Measurements from ENCODE around the gene TMPRSS7. TPM values are rescaled to one million over a fixed set of nuclear protein-coding genes. Genes with fewer than 3 reads are reported as not detected.
"Not testable (repeated sequence)": the region's sequence is repeated elsewhere in the genome, so short reads cannot be mapped to it uniquely, and the experiment has no call there.

TMPRSS7 gene
- total RNA-seq, 1 experiment from 2014 or later: not detected

- no peak overlapping the region for H3K4me3 ChIP-seq (ENCODE audit: low read depth in 2 of 2, low read length in 2 of 2)
- H3K4me1 ChIP-seq (ENCODE audit: control insufficient read depth, insufficient read depth, low read length): no peaks in the 10 kb centered on the region
- POLR2A ChIA-PET: no interaction called here
- no peak for DNase-seq (ENCODE audit: low read depth, low spot score)
- H3K36me3 ChIP-seq (ENCODE audit: control insufficient read depth, insufficient read depth, low read length): no peaks in the 10 kb centered on the region
- H3K27ac ChIP-seq (ENCODE audit: low read length): no peak overlapping the region
- in situ Hi-C loops (cut with HindIII; ENCODE audit: low pct_unique_long_range_greater_than_20kb, low sequenced_read_pairs): no loop called here
- TF ChIP-seq SIN3A (IDR thresholded peaks at IDR 0.05; ENCODE audit: borderline replicate concordance, insufficient read depth, low read depth, low read length) (no peak), REST (IDR thresholded peaks at IDR 0.05; ENCODE audit: insufficient read depth in 1 of 2, low read depth in 2 of 2, low read length in 1 of 2) (no peak), TCF7L2 (IDR thresholded peaks at IDR 0.05; ENCODE audit: low read depth, low read length) (no peak), CTCF (IDR thresholded peaks at IDR 0.05) (no peak), POLR2AphosphoS5 (IDR thresholded peaks at IDR 0.05; ENCODE audit: low read depth, low read length) (no peak)
- H3K27me3 ChIP-seq (ENCODE audit: control insufficient read depth, insufficient read depth, low read length): no peaks in the 10 kb centered on the region
- intact Hi-C loops (cut with micrococcal nuclease; ENCODE audit: unreplicated experiment): no loop called here
- BruUV-seq (replicated peaks): no TSS peak
- no peaks in the 10 kb centered on the region for H3K9me3 ChIP-seq (ENCODE audit: control insufficient read depth, insufficient read depth, low read depth, low read length)
- no peak for ATAC-seq
- CTCF ChIA-PET: no interaction called here
Measured at GRCh38 chr3:112059497-112059896, 25.0 kb downstream of the TMPRSS7 start.

GRCh38 chr3:112061152-112061551, 26.6 kb downstream of the TMPRSS7 start:
- TF ChIP-seq TCF7L2 (IDR thresholded peaks at IDR 0.05; ENCODE audit: low read depth, low read length) (no peak), REST (IDR thresholded peaks at IDR 0.05; ENCODE audit: insufficient read depth in 1 of 2, low read depth in 2 of 2, low read length in 1 of 2) (no peak)
- in situ Hi-C loops (cut with HindIII; ENCODE audit: low pct_unique_long_range_greater_than_20kb, low sequenced_read_pairs): no loop called here
- Histone ChIP-seq H3K36me3 (ENCODE audit: control insufficient read depth, insufficient read depth, low read length) (no peaks in the 10 kb centered on the region), H3K9me3 (ENCODE audit: control insufficient read depth, insufficient read depth, low read depth, low read length) (no peaks in the 10 kb centered on the region), H3K27me3 (ENCODE audit: control insufficient read depth, insufficient read depth, low read length) (no peaks in the 10 kb centered on the region; the same call in 1 of the 2 replicates), H3K4me1 (ENCODE audit: control insufficient read depth, insufficient read depth, low read length) (no peaks in the 10 kb centered on the region), H3K4me3 (ENCODE audit: low read depth in 2 of 2, low read length in 2 of 2) (no peak overlapping the region), H3K27ac (ENCODE audit: low read length) (no peak overlapping the region)
- BruUV-seq (replicated peaks): no TSS peak
- CTCF ChIA-PET: no interaction called here
- DNase-seq (ENCODE audit: low read depth, low spot score): no peak
- no peak for ATAC-seq
- intact Hi-C loops (cut with micrococcal nuclease; ENCODE audit: unreplicated experiment): no loop called here
- POLR2A ChIA-PET: no interaction called here

GRCh38 chr3:112072387-112073060, 38.0 kb downstream of the TMPRSS7 start:
- H3K27me3 ChIP-seq (ENCODE audit: control insufficient read depth, insufficient read depth, low read length); H3K9me3 ChIP-seq (ENCODE audit: control insufficient read depth, insufficient read depth, low read depth, low read length); DNase-seq (ENCODE audit: low read depth, low spot score); H3K27ac ChIP-seq (ENCODE audit: low read length); intact Hi-C loops (cut with micrococcal nuclease; ENCODE audit: unreplicated experiment); in situ Hi-C loops (cut with HindIII; ENCODE audit: low pct_unique_long_range_greater_than_20kb, low sequenced_read_pairs); H3K4me3 ChIP-seq (ENCODE audit: low read depth in 2 of 2, low read length in 2 of 2); BruUV-seq (replicated peaks); CTCF ChIA-PET; ATAC-seq; H3K36me3 ChIP-seq (ENCODE audit: control insufficient read depth, insufficient read depth, low read length); H3K4me1 ChIP-seq (ENCODE audit: control insufficient read depth, insufficient read depth, low read length): not testable (repeated sequence)
- POLR2A ChIA-PET: interaction anchor here (0.6 kb wide), 1 partner anchor 12 kb away, joined by 3 read pairs; no protein-coding TSS in a partner anchor
